Duodenal mucosa (tissue), 2 donors: ENCODE data around the gene TFCP2L1.
"Not testable (repeated sequence)": the region's sequence is repeated elsewhere in the genome, so short reads cannot be mapped to it uniquely, and the experiment has no call there.

Experiments used
- H3K27ac ChIP-seq: one replicate; pipeline ENCODE4 v1.7.0; 2013; ENCODE audit warnings: low read depth, low read length
- H3K27me3 ChIP-seq, 2 donors: one replicate each; pipeline ENCODE4 v1.7.0; 2013; ENCODE audit warnings: low read length in 2 of 2, control low read depth in 1 of 2; ENCODE audit not compliant: insufficient read depth in 2 of 2, control insufficient read depth in 1 of 2
- H3K36me3 ChIP-seq, 2 donors: one replicate each; pipeline ENCODE4 v1.7.0; 2013; ENCODE audit warnings: low read length in 2 of 2, control low read depth in 1 of 2; ENCODE audit not compliant: insufficient read depth in 2 of 2, control insufficient read depth in 1 of 2
- H3K4me1 ChIP-seq, 2 donors: one replicate each; pipeline ENCODE4 v1.7.0; 2013; ENCODE audit warnings: low read length in 2 of 2, control low read depth in 1 of 2; ENCODE audit not compliant: insufficient read depth in 2 of 2, control insufficient read depth in 1 of 2
- H3K4me3 ChIP-seq, 2 donors: one replicate each; pipeline ENCODE4 v1.7.0; 2013; ENCODE audit warnings: low read length in 2 of 2, low read depth in 1 of 2
- H3K9ac ChIP-seq, 2 donors: one replicate each; pipeline ENCODE4 v1.7.0; 2013; ENCODE audit warnings: low read length in 2 of 2, low read depth in 1 of 2
- H3K9me3 ChIP-seq, 2 donors: one replicate each; pipeline ENCODE4 v1.7.0; 2013; ENCODE audit warnings: low read length in 2 of 2, control low read depth in 1 of 2; ENCODE audit not compliant: control insufficient read depth in 1 of 2

Gene TFCP2L1

DNA sequence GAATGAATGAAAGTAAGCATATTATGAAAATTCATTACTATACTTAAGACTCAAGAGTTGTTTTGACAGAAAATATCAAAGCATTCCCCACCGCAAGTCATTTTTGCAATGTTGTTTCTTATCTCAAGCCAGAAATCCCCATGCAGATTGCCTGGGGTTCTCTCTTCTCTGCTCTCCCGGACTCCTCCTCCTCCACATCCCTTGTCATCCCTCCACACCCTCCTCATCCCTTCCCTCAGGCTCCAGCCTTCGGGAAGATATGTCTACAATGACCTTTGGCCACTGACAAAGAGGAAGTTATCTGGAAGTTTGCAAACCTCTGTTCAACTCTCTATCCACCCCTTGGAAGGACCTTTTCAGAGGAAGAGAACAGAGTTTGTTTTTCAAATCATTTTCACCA, 11.9 kb downstream of the TFCP2L1 start:
- Histone ChIP-seq H3K4me3 (no peak overlapping the region), H3K4me1 (no peaks in the 10 kb centered on the region), H3K9ac (no peak overlapping the region), H3K9me3 (no peaks in the 10 kb centered on the region), H3K27me3 (no peaks in the 10 kb centered on the region), H3K27ac (no peak overlapping the region), H3K36me3 (no peaks in the 10 kb centered on the region)

DNA sequence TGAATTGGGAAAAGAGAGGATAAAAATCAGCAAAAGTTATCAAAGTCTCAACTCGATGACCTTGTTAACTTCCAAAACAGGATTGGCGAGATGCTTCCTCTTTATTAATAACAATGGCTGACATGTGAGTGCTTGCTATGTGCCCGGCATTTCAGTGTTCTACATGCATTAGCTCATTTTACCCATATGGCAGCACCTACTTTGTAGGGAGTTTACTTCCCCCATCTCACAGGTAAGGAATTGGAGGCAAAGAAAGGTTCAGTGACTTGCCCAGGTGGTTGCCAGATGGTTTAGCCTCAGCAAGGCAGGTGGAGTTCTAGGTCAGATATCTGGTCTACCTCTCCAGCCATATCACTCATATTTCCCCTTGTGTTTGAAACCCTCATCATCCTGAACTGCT, 12.4 kb downstream of the TFCP2L1 start:
- H3K27me3 ChIP-seq: no peaks in the 10 kb centered on the region
- H3K36me3 ChIP-seq: no peaks in the 10 kb centered on the region
- no peaks in the 10 kb centered on the region for H3K9me3 ChIP-seq
- no peak overlapping the region for H3K4me3 ChIP-seq
- H3K9ac ChIP-seq: no peak overlapping the region
- H3K4me1 ChIP-seq: no peaks in the 10 kb centered on the region
- no peak overlapping the region for H3K27ac ChIP-seq

DNA sequence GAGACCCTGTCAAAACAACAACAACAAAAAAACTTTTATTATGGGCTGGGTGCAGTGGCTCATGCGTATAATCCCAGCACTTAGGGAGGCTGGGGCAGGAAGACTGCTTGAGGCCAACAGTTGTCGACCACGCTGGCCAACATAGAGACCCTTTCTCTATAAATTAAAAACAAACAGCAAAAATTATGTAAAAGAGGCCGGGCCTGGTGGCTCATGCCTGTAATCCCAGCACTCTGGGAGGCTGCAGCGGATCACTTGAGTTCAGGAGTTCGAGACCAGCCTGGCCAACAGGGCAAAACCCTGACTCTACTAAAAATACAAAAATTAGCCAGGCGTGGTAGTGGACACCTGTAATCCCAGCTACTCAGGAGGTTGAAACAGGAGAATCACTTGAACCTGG, 15.6 kb downstream of the TFCP2L1 start:
- H3K4me1 ChIP-seq, H3K9me3 ChIP-seq, H3K9ac ChIP-seq, H3K36me3 ChIP-seq, H3K27ac ChIP-seq, H3K27me3 ChIP-seq, H3K4me3 ChIP-seq: not testable (repeated sequence)

GRCh38 chr2:121266543-121267106, 18.4 kb downstream of the TFCP2L1 start:
- Histone ChIP-seq H3K36me3 (no peaks in the 10 kb centered on the region), H3K9ac (no peak overlapping the region), H3K27me3 (no peaks in the 10 kb centered on the region), H3K4me3 (no peak overlapping the region), H3K4me1 (no peaks in the 10 kb centered on the region), H3K9me3 (no peaks in the 10 kb centered on the region), H3K27ac (no peak overlapping the region)

- H3K36me3 ChIP-seq: no peaks in the 10 kb centered on the region
- H3K27ac ChIP-seq: no peak overlapping the region
- no peaks in the 10 kb centered on the region for H3K9me3 ChIP-seq
- H3K27me3 ChIP-seq: no peaks in the 10 kb centered on the region
- peaks cover 4 to 14% of the 10 kb centered on the region in 2 donors for H3K4me1 ChIP-seq
- no peak overlapping the region for H3K9ac ChIP-seq
- no peak overlapping the region for H3K4me3 ChIP-seq
These were observed 20.8 kb downstream of the TFCP2L1 start for GRCh38 chr2:121263996-121264715.

- no peak overlapping the region for H3K27ac ChIP-seq
- no peaks in the 10 kb centered on the region for H3K9me3 ChIP-seq
- H3K4me1 ChIP-seq: peaks cover 4 to 14% of the 10 kb centered on the region in 2 donors
- no peaks in the 10 kb centered on the region for H3K36me3 ChIP-seq
- no peaks in the 10 kb centered on the region for H3K27me3 ChIP-seq
- no peak overlapping the region for H3K4me3 ChIP-seq
- H3K9ac ChIP-seq: no peak overlapping the region
These were observed 24.4 kb downstream of the TFCP2L1 start for GRCh38 chr2:121260370-121261154.

DNA sequence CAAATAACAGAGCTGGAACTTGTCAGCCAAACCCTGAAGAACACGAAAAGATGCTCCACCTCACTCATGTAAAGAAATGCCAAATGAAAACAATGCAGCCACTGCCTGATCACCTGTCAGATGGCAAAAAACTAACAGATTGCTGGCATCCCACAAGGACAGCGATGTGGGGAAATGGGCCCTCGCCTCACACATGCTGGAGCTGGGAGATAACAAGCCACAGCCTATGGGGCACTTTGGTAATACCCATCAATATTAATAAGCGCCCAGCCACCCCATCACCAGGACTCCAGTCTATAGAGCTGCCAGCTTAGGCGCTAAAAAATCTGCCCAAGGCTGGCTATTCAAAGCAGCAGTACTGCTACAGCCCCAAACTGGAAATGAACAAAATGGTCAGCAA, 27.0 kb downstream of the TFCP2L1 start:
- H3K4me1 ChIP-seq: peaks cover 4 to 14% of the 10 kb centered on the region in 2 donors
- no peak overlapping the region for H3K27ac ChIP-seq
- no peaks in the 10 kb centered on the region for H3K27me3 ChIP-seq
- H3K36me3 ChIP-seq: no peaks in the 10 kb centered on the region
- H3K9me3 ChIP-seq: no peaks in the 10 kb centered on the region
- no peak overlapping the region for H3K4me3 ChIP-seq
- H3K9ac ChIP-seq: no peak overlapping the region

GRCh38 chr2:121257480-121257840, 27.5 kb downstream of the TFCP2L1 start:
- Histone ChIP-seq H3K9ac (no peak overlapping the region), H3K27ac (no peak overlapping the region)

DNA sequence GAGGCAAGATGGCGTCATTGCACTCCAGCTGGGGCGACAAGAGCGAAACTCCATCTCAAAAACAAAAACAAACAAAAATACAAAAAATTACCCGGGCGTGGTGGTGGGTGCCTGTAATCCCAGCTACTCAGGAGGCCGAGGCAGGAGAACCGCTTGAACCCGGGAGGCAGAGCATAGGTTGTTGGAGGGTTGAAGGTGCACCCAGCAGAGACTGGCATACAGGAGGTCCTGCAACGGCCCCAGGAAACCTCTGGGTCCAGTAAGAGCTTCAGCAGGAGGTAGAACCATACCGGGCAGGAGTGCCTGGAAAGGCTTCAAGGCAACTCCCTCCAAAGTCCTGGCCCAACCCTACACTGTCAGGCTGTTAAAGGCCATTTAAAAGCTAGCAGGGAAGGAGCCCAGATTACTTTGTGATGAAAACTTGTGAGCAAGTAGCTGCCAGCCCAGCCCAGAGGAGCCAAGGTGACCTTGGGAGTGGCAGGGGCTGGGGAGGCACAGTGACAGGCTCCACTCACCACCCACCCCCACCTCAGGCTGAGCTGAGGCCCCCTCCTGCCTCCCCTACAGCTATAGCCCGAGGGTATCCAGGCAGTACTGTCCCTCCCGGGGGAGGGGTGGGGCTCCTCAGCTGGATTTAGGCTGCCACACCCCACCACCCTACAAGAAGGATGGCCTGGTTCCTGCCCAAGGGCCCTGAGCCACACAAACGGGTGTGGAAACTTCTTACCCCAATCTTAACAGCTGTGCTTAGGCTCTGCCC, 28.1 kb downstream of the TFCP2L1 start:
- Histone ChIP-seq H3K27ac (no peak overlapping the region), H3K27me3 (no peaks in the 10 kb centered on the region), H3K4me3 (no peak overlapping the region), H3K9ac (no peak overlapping the region), H3K4me1 (peaks cover 4 to 14% of the 10 kb centered on the region in 2 donors), H3K9me3 (no peaks in the 10 kb centered on the region), H3K36me3 (no peaks in the 10 kb centered on the region)

More at GRCh38 chr2:121257480-121257840, 27.5 kb downstream of the TFCP2L1 start:
- Histone ChIP-seq H3K4me1 (peaks cover 4 to 14% of the 10 kb centered on the region in 2 donors), H3K36me3 (no peaks in the 10 kb centered on the region), H3K27me3 (no peaks in the 10 kb centered on the region), H3K9me3 (no peaks in the 10 kb centered on the region), H3K4me3 (no peak overlapping the region)

GRCh38 chr2:121255358-121255757, 29.6 kb downstream of the TFCP2L1 start:
- no peak overlapping the region for H3K4me3 ChIP-seq
- no peaks in the 10 kb centered on the region for H3K9me3 ChIP-seq
- H3K4me1 ChIP-seq: peaks cover under 1 to 6% of the 10 kb centered on the region in 2 donors
- no peak overlapping the region for H3K27ac ChIP-seq
- peak overlapping the region in 1 of 2 donors; percentile 5 for H3K9ac ChIP-seq
- no peaks in the 10 kb centered on the region for H3K36me3 ChIP-seq
- no peaks in the 10 kb centered on the region for H3K27me3 ChIP-seq
